IPS-NIHi7 (cell line): Measurements from ENCODE around the gene FRG2B.
"Not testable (repeated sequence)": the region's sequence is repeated elsewhere in the genome, so short reads cannot be mapped to it uniquely, and the experiment has no call there.

Experiments used
- DNase-seq: peaks from one replicate; pipeline ENCODE4 v3.0.0; 2012; ENCODE audit warnings: mixed read lengths; ENCODE audit errors: extremely low spot score

Gene FRG2B

DNA sequence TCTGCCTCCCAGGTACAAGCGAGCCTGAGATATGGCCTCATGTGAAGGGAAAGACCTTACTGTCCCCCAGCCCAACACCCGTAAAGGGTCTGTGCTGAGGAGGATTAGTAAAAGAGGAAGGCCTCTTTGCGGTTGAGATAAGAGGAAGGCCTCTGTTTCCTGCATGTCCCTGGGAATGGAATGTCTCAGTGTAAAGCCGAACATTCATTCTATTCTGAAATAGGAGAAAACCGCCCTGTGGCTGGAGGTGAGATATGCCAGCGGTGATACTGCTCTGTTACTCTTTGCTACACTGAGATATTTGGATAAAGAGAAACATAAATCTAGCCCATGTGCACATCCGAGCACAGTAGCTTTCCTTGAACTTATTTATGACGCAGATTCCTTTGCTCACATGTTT is 26.7 kb downstream of the FRG2B start:
- not testable (repeated sequence) for DNase-seq

DNA sequence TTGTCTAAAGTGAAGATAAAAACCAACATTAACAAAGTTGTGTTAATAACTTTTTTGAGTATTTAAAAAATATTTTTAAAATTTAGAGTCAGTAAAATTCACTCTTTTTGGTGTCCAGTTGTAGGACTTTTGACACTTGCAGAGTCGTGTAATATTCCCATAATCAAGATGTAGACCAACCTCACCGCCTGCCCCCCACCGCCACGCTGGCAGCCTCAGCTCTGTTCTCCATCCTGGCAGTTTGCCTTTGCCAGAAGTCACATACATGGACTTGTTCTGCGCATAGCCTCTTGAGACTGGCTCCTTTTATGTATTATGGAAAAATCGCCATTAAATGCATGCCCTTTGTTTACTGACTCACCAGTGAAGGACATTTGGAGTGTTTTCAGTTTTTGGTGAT is 33.9 kb downstream of the FRG2B start:
- DNase-seq = no peak

DNA sequence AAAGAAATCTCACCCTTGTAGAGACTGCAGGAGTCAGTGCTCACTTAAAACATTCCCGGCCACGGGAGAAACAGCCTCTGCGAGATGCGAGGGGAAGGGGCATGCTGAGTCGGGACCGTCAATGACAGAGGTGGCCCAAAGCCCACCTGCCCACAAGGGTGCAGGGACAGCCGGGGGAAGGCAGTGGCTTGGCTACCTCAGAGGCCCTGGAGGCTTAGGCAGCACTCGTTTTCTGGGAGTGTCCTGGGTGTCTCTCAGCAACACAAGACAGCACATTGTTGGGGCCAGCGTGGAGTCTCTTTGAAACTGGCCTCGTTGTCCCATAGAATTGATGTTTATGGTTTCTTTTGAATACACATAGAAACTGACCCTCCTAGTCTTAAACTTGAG is 35.6 kb downstream of the FRG2B start:
- no peak for DNase-seq

DNA sequence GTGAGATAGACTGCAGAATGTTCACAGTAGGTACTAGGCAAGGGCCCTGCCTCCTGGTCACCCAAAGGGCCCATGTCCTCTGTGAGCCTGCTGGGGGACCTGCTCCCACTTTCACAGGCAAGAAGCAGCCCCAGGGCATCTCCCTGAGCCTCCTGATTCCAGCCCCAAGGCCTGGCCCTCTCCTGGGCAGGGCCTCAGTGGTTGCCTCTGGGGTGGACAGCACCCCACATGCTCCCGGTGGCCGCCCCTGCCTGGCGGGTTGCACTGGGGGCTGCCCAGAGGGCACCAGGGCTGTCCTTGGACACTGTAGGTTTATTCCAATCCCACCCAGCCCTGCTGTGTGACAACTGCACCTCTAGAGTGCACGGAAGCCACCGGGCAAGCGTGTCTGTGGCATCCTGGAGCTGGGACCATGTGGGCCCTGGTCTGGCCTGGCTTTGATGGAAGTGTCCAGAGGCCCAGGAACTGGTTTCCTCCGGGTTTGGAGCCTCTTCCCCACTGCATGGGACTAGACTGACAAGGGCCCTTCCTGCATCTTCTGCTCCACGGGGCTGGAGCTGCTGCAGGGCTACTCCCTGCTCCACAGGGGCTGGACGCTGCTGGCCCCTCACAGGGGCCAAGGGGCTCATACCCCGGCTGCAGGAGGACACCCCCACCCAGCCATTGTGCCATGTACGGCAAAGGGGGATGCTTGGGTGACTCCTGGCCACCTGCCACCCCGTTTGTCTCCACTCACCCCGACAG is 36.2 kb downstream of the FRG2B start:
- DNase-seq = no peak

DNA sequence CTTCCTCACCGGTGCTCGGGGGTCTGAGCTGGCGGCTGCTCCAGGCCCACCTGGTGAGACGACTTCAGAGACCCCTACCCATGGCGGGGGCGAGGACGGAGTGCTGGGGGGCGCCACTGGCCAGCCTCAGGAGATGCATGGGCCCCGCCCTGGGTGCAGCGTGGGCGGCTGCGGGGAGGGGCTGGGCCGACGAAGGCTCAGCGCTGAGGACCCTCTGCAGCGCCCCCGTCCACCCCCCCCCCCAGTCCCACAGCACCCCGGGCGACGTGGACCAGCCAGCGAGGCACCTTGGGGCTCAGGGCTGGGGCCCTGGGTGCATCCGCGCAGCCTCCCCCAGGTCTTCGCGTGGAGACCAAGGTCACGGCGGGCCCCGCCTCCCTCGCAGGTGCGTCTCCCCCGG is 49.6 kb downstream of the FRG2B start:
- not testable (repeated sequence) for DNase-seq
